HepG2 (cell line): ENCODE measurements around the gene SNX10. TPM values are rescaled to one million over a fixed set of nuclear protein-coding genes. Genes with fewer than 3 reads are reported as not detected.

Experiments used
- ARNT2 ChIP-seq: sonication (generic); formaldehyde crosslinking; IDR thresholded peaks from 2 replicates; pipeline ENCODE4 v1.8.0; 2022; ENCODE audit warnings: mild to moderate bottlenecking, low read depth, missing genetic modification reagents, moderate library complexity
- ATF6 ChIP-seq: sonication (generic); formaldehyde crosslinking; conservative IDR thresholded peaks from 2 replicates; pipeline ENCODE4 v1.4.0; 2020; ENCODE audit warnings: missing genetic modification reagents
- BCL6 ChIP-seq: IDR thresholded peaks from 2 replicates; pipeline ENCODE4 v1.6.1; 2016; ENCODE audit warnings: missing genetic modification reagents, missing compliant biosample characterization
- E2F1 ChIP-seq: sonication (generic); formaldehyde crosslinking; IDR thresholded peaks from 2 replicates; pipeline ENCODE4 v1.5.0; 2020; ENCODE audit warnings: missing genetic modification reagents
- FOXC1 ChIP-seq: sonication (generic); formaldehyde crosslinking; IDR thresholded peaks from 2 replicates; pipeline ENCODE4 v1.8.0; 2022; ENCODE audit warnings: mild to moderate bottlenecking, missing genetic modification reagents, borderline replicate concordance
- KDM4B ChIP-seq: sonication (generic); formaldehyde crosslinking; IDR thresholded peaks from 2 replicates; pipeline ENCODE4 v1.4.0; 2020; ENCODE audit warnings: missing genetic modification reagents
- KLF12 ChIP-seq: sonication (generic); formaldehyde crosslinking; IDR thresholded peaks from 2 replicates; pipeline ENCODE4 v1.4.0; 2020; ENCODE audit warnings: missing genetic modification reagents, borderline replicate concordance
- PAF1 ChIP-seq: IDR thresholded peaks from 2 replicates; pipeline ENCODE4 v1.6.1; 2016; ENCODE audit warnings: missing genetic modification reagents, missing compliant biosample characterization
- SALL1 ChIP-seq: sonication (generic); formaldehyde crosslinking; IDR thresholded peaks from 2 replicates; pipeline ENCODE4 v1.8.0; 2022; ENCODE audit warnings: mild to moderate bottlenecking, missing genetic modification reagents
- SMARCC2 ChIP-seq: fragments of 450-650 bp; IDR thresholded peaks from 2 replicates; pipeline ENCODE4 v1.6.1; 2017; ENCODE audit warnings: antibody characterized with exemption, mild to moderate bottlenecking
- TOE1 ChIP-seq: sonication (generic); formaldehyde crosslinking; IDR thresholded peaks from 2 replicates; pipeline ENCODE4 v1.4.0; 2020; ENCODE audit warnings: mild to moderate bottlenecking, missing genetic modification reagents
- ZFAT ChIP-seq: sonication (generic); formaldehyde crosslinking; conservative IDR thresholded peaks from 2 replicates; pipeline ENCODE4 v1.8.1; 2023; ENCODE audit warnings: missing genetic modification reagents, inconsistent platforms
- ZNF275 ChIP-seq: sonication (generic); formaldehyde crosslinking; IDR thresholded peaks from 2 replicates; pipeline ENCODE4 v1.8.0; 2022; ENCODE audit warnings: missing genetic modification reagents, mild to moderate bottlenecking, inconsistent platforms, borderline replicate concordance
- ZNF292 ChIP-seq: sonication (generic); formaldehyde crosslinking; IDR thresholded peaks from 2 replicates; pipeline ENCODE4 v1.8.1; 2022; ENCODE audit warnings: mild to moderate bottlenecking, low read depth, missing genetic modification reagents, borderline replicate concordance
- ZNF451 ChIP-seq: sonication (generic); formaldehyde crosslinking; IDR thresholded peaks from 2 replicates; pipeline ENCODE4 v1.5.0; 2020; ENCODE audit warnings: mild to moderate bottlenecking, missing genetic modification reagents
- ZNF562 ChIP-seq: sonication (generic); formaldehyde crosslinking; IDR thresholded peaks from 2 replicates; pipeline ENCODE4 v1.8.0; 2022; ENCODE audit warnings: missing genetic modification reagents, borderline replicate concordance
- ZNF646 ChIP-seq: sonication (generic); formaldehyde crosslinking; IDR thresholded peaks from 2 replicates; pipeline ENCODE4 v1.9.0; 2021; ENCODE audit warnings: mild to moderate bottlenecking, missing genetic modification reagents
- ZNF678 ChIP-seq: sonication (generic); formaldehyde crosslinking; IDR thresholded peaks from 2 replicates; pipeline ENCODE4 v1.4.0; 2020; ENCODE audit warnings: mild to moderate bottlenecking, missing genetic modification reagents
- ZNF7 ChIP-seq: IDR thresholded peaks from 2 replicates; pipeline ENCODE4 v1.6.1; 2016; ENCODE audit warnings: missing biosample characterization, missing genetic modification reagents
- ZSCAN21 ChIP-seq: sonication (generic); formaldehyde crosslinking; IDR thresholded peaks from 2 replicates; pipeline ENCODE4 v1.8.0; 2022; ENCODE audit warnings: mild to moderate bottlenecking, missing genetic modification reagents, moderate library complexity, borderline replicate concordance
- polyA plus RNA-seq, 8 experiments: library from polyadenylated mRNA; depleted of rRNA in 3 of 8; stranded (reverse) in 7 of 8; unstranded in 1 of 8; fragments of >200 nt; fragmentation: Illumina TruSeq in 4 of 8; extraction: Trizol in 4 of 8; gene quantifications; 2 replicates each; pipeline versions ENCODE4 v1.2.1 to v1.2.3, GENCODE V29; 2011 to 2016; ENCODE audit warnings: low read depth in 4 of 8, missing spikeins in 1 of 8, mixed read lengths in 1 of 8; ENCODE audit not compliant: insufficient read depth in 1 of 8
- total RNA-seq, 5 experiments: library from RNA; depleted of rRNA; stranded (reverse); fragments of >200 nt; fragmentation: Illumina TruSeq; extraction: Trizol; gene quantifications; 2 replicates each; pipeline ENCODE4 v1.2.3, GENCODE V29; 2016; ENCODE audit warnings: low read depth in 1 of 5

Gene SNX10
- total and polyA plus RNA-seq, 2 of the 13 experiments (the other 11 are each of a cell fraction or from before 2014, with no cell fraction given), result 26.0 to 27.6 TPM

GRCh38 chr7:26348234-26348851 lies 56.7 kb downstream of the SNX10 start (continued):
- TF ChIP-seq ZFAT (CRISPR knock-in tag) (no peak), BCL6 (CRISPR knock-in tag) (peak; percentile 67), SALL1 (CRISPR knock-in tag) (peak; percentile 89), E2F1 (0 out of 2 replicates have a peak, but pooled peaks have one; percentile 51), SMARCC2 (no peak), ZNF292 (CRISPR knock-in tag) (peak; percentile 81), ZNF275 (CRISPR knock-in tag) (peak; percentile 81; the same call in 1 of the 2 replicates), FOXC1 (peak; percentile 54; the same call in 1 of the 2 replicates), ZNF7 (no peak), ZSCAN21 (CRISPR knock-in tag) (peak; percentile 69), ARNT2 (CRISPR knock-in tag) (no peak), KLF12 (CRISPR knock-in tag) (0 out of 2 replicates have a peak, but pooled peaks have one; percentile 48), ATF6 (CRISPR knock-in tag) (no peak), TOE1 (CRISPR knock-in tag) (no peak), ZNF562 (CRISPR knock-in tag) (no peak), ZNF646 (CRISPR knock-in tag) (no peak), KDM4B (CRISPR knock-in tag) (no peak), ZNF678 (0 out of 2 replicates have a peak, but pooled peaks have one; percentile 59), PAF1 (CRISPR knock-in tag) (no peak), ZNF451 (CRISPR knock-in tag) (no peak)
